HEK293T (cell line): Measurements from ENCODE around the gene WDR36.

Experiments used
- ARNT ChIP-seq: fragments of 450-650 bp; IDR thresholded peaks from 2 replicates; pipeline ENCODE4 v1.6.1; 2017; ENCODE audit warnings: mild to moderate bottlenecking
- CTBP1 ChIP-seq: fragments of 450-650 bp; IDR thresholded peaks from 2 replicates; pipeline ENCODE4 v1.6.1; 2016; ENCODE audit warnings: borderline replicate concordance
- ELF4 ChIP-seq: fragments of 450-650 bp; IDR thresholded peaks from 2 replicates; pipeline ENCODE4 v1.6.1; 2017; ENCODE audit warnings: antibody characterized with exemption
- FOXA1 ChIP-seq: fragments of 450-650 bp; IDR thresholded peaks from 2 replicates; pipeline ENCODE4 v1.6.1; 2016; ENCODE audit warnings: mild to moderate bottlenecking
- FOXK2 ChIP-seq: fragments of 450-650 bp; IDR thresholded peaks from 2 replicates; pipeline ENCODE4 v1.6.1; 2016; ENCODE audit warnings: mild to moderate bottlenecking
- FOXM1 ChIP-seq: fragments of 450-650 bp; IDR thresholded peaks from 2 replicates; pipeline ENCODE4 v1.6.1; 2017; ENCODE audit warnings: mild to moderate bottlenecking, borderline replicate concordance
- HDGF ChIP-seq: fragments of 450-650 bp; IDR thresholded peaks from 2 replicates; pipeline ENCODE4 v1.6.1; 2017; ENCODE audit warnings: antibody characterized with exemption, borderline replicate concordance
- NFRKB ChIP-seq: fragments of 450-650 bp; IDR thresholded peaks from 2 replicates; pipeline ENCODE4 v1.6.1; 2016; ENCODE audit warnings: mild to moderate bottlenecking, moderate library complexity
- PKNOX1 ChIP-seq: fragments of 450-650 bp; IDR thresholded peaks from 2 replicates; pipeline ENCODE4 v1.6.1; 2016
- SP1 ChIP-seq: fragments of 450-650 bp; IDR thresholded peaks from 2 replicates; pipeline ENCODE4 v1.6.1; 2017

- TF ChIP-seq ELF4 (no peak), CTBP1 (no peak), SP1 (no peak), FOXM1 (no peak), PKNOX1 (no peak), ARNT (no peak), HDGF (no peak), FOXK2 (no peak), NFRKB (no peak), FOXA1 (no peak)
Observed at GRCh38 chr5:111158105-111158744, 66.1 kb downstream of the WDR36 start.
